Left forelimb (tissue), 1 donor: ENCODE measurements around the gene MAP9.
A peak's percentile ranks its signal among the peaks of the same experiment; 100 is the strongest.
"Not testable (repeated sequence)": the region's sequence is repeated elsewhere in the genome, so short reads cannot be mapped to it uniquely, and the experiment has no call there.

Source experiments
- DNase-seq: peaks from one replicate; pipeline ENCODE4 v3.0.0-alpha.2; 2018; ENCODE audit warnings: low spot score

The MAP9 gene

GRCh38 chr4:155376387-155377268, at the start of gene MAP9:
Gene MAP9, minus strand, starts transcription at chr4:155376965. Its CDS starts 1,115 bp downstream, at chr4:155375850.
- DNase-seq, result peak; percentile 89

GRCh38 chr4:155424778-155425177, 48.0 kb upstream of the MAP9 start:
- not testable (repeated sequence) for DNase-seq

- no peak for DNase-seq
These were observed 46.9 kb upstream of the MAP9 start for GRCh38 chr4:155423671-155424070.

DNA sequence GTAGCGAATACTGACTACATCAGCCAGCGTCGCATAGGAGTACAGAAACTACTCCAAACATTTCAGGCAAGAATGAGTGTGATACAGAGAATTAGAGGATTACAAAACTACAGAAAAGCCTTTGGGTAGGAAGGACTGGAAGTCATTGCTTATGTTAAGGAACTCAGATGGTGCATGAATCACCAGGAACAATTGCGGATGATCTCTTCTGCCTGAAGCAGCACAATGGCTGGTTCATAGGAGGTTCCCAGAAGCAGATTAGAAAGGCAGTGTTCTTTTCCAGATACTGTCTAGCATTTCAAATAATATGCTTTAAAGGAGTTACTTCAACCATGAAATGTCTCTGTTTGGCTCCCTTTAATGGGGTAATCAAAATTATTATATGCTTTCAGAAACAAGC, 42.5 kb upstream of the MAP9 start:
- DNase-seq, result no peak

- no peak for DNase-seq
These were observed 38.9 kb upstream of the MAP9 start for GRCh38 chr4:155415662-155416061.

- DNase-seq, result no peak
These were observed 36.7 kb upstream of the MAP9 start for GRCh38 chr4:155413451-155413850.

- DNase-seq, result no peak
These were observed 34.8 kb upstream of the MAP9 start for GRCh38 chr4:155411546-155411945.

GRCh38 chr4:155408796-155409195, 32.0 kb upstream of the MAP9 start:
- DNase-seq, result no peak

- DNase-seq, result no peak
These were observed 30.7 kb upstream of the MAP9 start for GRCh38 chr4:155407480-155407879.

- no peak for DNase-seq
These were observed 28.3 kb upstream of the MAP9 start for GRCh38 chr4:155405059-155405458.

DNA sequence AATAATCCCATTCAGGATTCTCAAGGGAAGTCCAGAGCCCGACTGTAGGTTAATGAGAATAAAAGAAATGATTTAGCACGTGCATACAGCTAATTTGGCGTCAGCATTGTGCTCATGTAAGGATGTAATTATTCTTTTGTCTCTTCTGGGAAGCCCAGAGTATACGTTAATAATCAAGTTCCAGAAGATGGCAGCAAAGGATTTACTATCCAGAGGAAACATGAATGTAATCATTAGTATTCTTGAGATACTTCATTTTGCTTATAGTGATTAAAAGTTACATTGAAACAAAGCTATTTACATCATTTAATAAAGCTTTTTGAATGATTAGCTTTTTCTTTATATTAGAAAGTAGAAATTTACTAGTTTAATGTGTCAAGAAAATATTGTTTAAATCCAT, 27.1 kb upstream of the MAP9 start:
- no peak for DNase-seq

DNA sequence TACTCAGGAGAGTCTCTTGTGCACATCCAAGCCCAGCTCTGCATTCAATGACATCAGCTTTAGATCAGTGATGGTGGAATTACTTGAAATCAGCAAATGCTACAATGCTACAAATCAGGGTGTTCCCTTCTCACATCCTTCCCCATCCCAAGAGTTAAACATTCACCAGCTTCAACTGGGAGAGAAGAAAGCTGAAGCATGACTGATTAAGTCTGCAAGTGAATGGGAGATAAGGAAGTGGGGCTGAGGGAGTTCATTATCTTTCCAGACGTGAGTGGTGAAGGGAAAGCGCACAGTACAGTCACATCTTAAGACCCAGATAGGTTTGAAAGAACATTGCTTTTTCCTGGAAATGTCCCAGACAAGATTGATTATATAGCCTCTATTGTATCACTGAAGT, 26.2 kb upstream of the MAP9 start:
- no peak for DNase-seq

- DNase-seq, result no peak
These were observed 24.1 kb upstream of the MAP9 start for GRCh38 chr4:155400893-155401292.

GRCh38 chr4:155399974-155400697, 23.4 kb upstream of the MAP9 start:
- no peak for DNase-seq

GRCh38 chr4:155392481-155393184, 15.9 kb upstream of the MAP9 start:
- no peak for DNase-seq

GRCh38 chr4:155391932-155392331, 15.2 kb upstream of the MAP9 start:
- no peak for DNase-seq

GRCh38 chr4:155388162-155388561, 11.4 kb upstream of the MAP9 start:
- DNase-seq, result no peak

GRCh38 chr4:155383541-155383940, 6.8 kb upstream of the MAP9 start:
- no peak for DNase-seq

DNA sequence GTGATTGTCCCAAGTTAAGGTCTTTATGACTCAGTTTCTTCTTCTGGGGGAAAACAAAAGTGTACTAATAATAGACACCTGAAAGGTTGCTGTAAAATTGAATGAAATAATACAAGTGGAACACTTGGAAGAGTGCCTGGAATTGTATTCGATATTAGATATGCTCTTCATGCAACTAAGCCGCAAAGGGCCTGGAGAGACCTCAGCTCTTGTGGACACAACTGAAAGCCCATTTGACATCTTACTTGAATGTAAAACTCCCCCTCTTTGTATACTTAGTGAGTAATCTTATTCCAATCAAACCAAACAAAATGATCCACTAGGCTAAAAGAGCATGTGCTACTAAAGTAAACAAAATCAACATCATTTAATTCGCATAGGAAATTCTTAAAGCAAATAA, 511 bp upstream of the MAP9 start:
- no peak for DNase-seq

GRCh38 chr4:155371432-155372043, 5.2 kb downstream of the MAP9 start:
- no peak for DNase-seq

DNA sequence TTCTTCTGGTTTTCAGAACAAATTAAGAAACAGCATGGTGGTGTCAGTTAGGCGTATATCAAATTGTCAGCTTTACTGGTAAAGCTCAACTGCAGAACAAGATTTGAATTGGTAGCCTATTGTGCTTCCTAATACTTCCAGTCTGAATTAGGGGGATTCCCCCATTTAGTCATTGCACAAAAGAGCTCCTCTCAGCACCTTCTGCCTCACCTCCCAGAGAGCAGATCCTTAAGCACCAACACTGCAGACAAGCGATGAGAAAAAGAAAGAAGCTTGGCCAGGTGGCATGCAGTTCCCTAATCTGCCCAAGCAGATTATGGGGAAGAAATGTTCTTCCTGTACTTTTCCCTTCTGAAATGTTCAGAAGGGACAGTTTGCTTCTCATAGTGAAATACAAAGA, 9.2 kb downstream of the MAP9 start:
- no peak for DNase-seq

DNA sequence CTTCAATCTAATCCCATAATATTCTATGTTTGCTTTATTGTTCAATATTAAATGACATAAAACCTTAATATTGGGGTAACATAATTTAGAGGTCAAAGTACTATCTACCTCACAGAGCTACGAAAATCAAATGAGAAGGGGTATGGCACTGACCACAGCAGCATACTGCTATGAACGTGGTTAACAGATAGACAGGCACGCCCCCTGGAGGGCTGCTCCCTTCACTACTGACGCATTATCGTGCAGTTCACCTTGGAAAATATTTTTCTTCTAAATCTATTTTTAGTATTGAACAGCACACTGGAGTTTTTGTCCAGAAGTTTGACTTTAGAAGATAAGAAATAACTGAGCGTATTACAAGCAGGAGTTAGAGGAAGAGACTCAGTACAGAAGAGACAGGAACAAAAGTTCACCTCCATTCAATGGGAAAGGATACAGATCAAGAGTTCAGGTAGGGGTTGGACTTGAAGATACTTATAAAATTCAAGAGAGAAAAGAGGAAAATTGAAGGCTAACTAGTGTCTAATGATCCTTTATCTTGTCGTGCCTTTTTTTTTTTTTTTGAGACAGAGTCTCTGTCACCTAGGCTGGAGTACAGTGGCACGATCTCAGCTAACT, 22.7 kb downstream of the MAP9 start:
- DNase-seq, result no peak
